ENCODE results near the gene MUS81. TPM values are rescaled to one million over a fixed set of nuclear protein-coding genes. Genes with fewer than 3 reads are reported as not detected.

MUS81 gene
- total and polyA plus RNA-seq, 2 of the 13 experiments (the other 11 are each of a cell fraction or from before 2014, with no cell fraction given) = 25.6 to 30.2 TPM

- TF ChIP-seq ZBTB37 (CRISPR knock-in tag; IDR thresholded peaks at IDR 0.05) (no peak), ZNF33B (CRISPR knock-in tag; IDR thresholded peaks at IDR 0.05) (no peak), ZNF703 (CRISPR knock-in tag; IDR thresholded peaks at IDR 0.05; ENCODE audit: borderline replicate concordance) (no peak), KDM5B (CRISPR knock-in tag; IDR thresholded peaks at IDR 0.05; ENCODE audit: borderline replicate concordance) (peak; percentile 26; the same call in 1 of the 2 replicates), ZBTB1 (CRISPR knock-in tag; IDR thresholded peaks at IDR 0.05; ENCODE audit: borderline replicate concordance) (no peak), ZNF678 (CRISPR knock-in tag; IDR thresholded peaks at IDR 0.05) (no peak), MAFG (CRISPR knock-in tag; IDR thresholded peaks at IDR 0.05) (no peak), ZNF451 (CRISPR knock-in tag; IDR thresholded peaks at IDR 0.05) (no peak), FOXK2 (IDR thresholded peaks at IDR 0.05) (no peak), ZNF564 (CRISPR knock-in tag; IDR thresholded peaks at IDR 0.05) (0 out of 2 replicates have a peak, but pooled peaks have one; percentile 11), ETV6 (CRISPR knock-in tag; conservative IDR thresholded peaks at IDR 0.05) (no peak), SCMH1 (CRISPR knock-in tag; IDR thresholded peaks at IDR 0.05; ENCODE audit: borderline replicate concordance) (no peak), CC2D1A (CRISPR knock-in tag; IDR thresholded peaks at IDR 0.05) (no peak), RORA (CRISPR knock-in tag; IDR thresholded peaks at IDR 0.05) (no peak), ZFY (CRISPR knock-in tag; IDR thresholded peaks at IDR 0.05) (peak; percentile 42; the same call in 1 of the 2 replicates), CREBL2 (CRISPR knock-in tag; IDR thresholded peaks at IDR 0.05; ENCODE audit: borderline replicate concordance) (no peak), MLXIP (CRISPR knock-in tag; IDR thresholded peaks at IDR 0.05; ENCODE audit: borderline replicate concordance) (no peak), ZKSCAN1 (IDR thresholded peaks at IDR 0.05; ENCODE audit: low read length) (0 out of 2 replicates have a peak, but pooled peaks have one; percentile 14), ZNF749 (CRISPR knock-in tag; IDR thresholded peaks at IDR 0.05; ENCODE audit: borderline replicate concordance) (no peak), THAP7 (CRISPR knock-in tag; IDR thresholded peaks at IDR 0.05) (0 out of 2 replicates have a peak, but pooled peaks have one; percentile 34), GABPA (IDR thresholded peaks at IDR 0.05; ENCODE audit: low read depth, low read length) (no peak), GABPA (CRISPR knock-in tag; IDR thresholded peaks at IDR 0.05; ENCODE audit: low read depth) (0 out of 2 replicates have a peak, but pooled peaks have one; percentile 30), SAP130 (CRISPR knock-in tag; IDR thresholded peaks at IDR 0.05; ENCODE audit: low read depth) (peak; percentile 60), MYC (CRISPR knock-in tag; IDR thresholded peaks at IDR 0.05; ENCODE audit: borderline replicate concordance) (0 out of 2 replicates have a peak, but pooled peaks have one; percentile 30)
These were observed 51.7 kb downstream of the MUS81 start (continued) for GRCh38 chr11:65911682-65912568.

Measured in HepG2 (cell line).